SJSA1 (cell line): ENCODE results near the gene SH3RF3. TPM values are rescaled to one million over a fixed set of nuclear protein-coding genes. Genes with fewer than 3 reads are reported as not detected.

Experiments
- DNase-seq, 2 experiments: peaks; one replicate each; pipeline ENCODE4 v3.0.0-alpha.2; 2015 to 2020; ENCODE audit warnings: low spot score in 2 of 2, low read depth in 1 of 2
- H3K27ac ChIP-seq: fragments of 250-450 bp; sonication (Bioruptor Pico); 2 replicates; pipeline ENCODE4 v1.5.1; 2020; ENCODE audit warnings: mild to moderate bottlenecking, moderate library complexity
- H3K27me3 ChIP-seq: fragments of 250-450 bp; sonication (Bioruptor Pico); replicated peaks from 2 replicates; pipeline ENCODE4 v1.5.1; 2020; ENCODE audit warnings: mild to moderate bottlenecking, moderate library complexity
- H3K36me3 ChIP-seq: fragments of 250-450 bp; sonication (Bioruptor Pico); 2 replicates; pipeline ENCODE4 v1.5.1; 2020; ENCODE audit warnings: mild to moderate bottlenecking
- H3K4me1 ChIP-seq: fragments of 250-450 bp; sonication (Bioruptor Pico); replicated peaks from 2 replicates; pipeline ENCODE4 v1.6.1; 2021; ENCODE audit warnings: mild to moderate bottlenecking
- H3K4me3 ChIP-seq: fragments of 250-450 bp; sonication (Bioruptor Pico); 2 replicates; pipeline ENCODE4 v1.5.1; 2020; ENCODE audit warnings: mild to moderate bottlenecking
- H3K9me3 ChIP-seq: fragments of 250-450 bp; sonication (Bioruptor Pico); replicated peaks from 2 replicates; pipeline ENCODE4 v1.5.1; 2020; ENCODE audit warnings: mild to moderate bottlenecking
- total RNA-seq: library from RNA; depleted of rRNA; stranded (reverse); fragments of >200 nt; shearing (Covaris generic); gene quantifications from 2 replicates; pipeline ENCODE4 v1.2.3, GENCODE V29; 2014

The SH3RF3 gene
- total RNA-seq, 1 experiment from 2014 or later = 6.1 TPM

GRCh38 chr2:109422071-109422757, 293.2 kb downstream of the SH3RF3 start:
- no peak for DNase-seq
- Histone ChIP-seq H3K4me1 (peaks cover 16% of the 10 kb centered on the region), H3K4me3 (no peak overlapping the region), H3K27me3 (no peaks in the 10 kb centered on the region), H3K27ac (no peak overlapping the region), H3K9me3 (no peaks in the 10 kb centered on the region), H3K36me3 (peaks cover 6% of the 10 kb centered on the region; the same call in 1 of the 2 replicates)

GRCh38 chr2:109422758-109423500, 293.9 kb downstream of the SH3RF3 start:
- no peaks in the 10 kb centered on the region for H3K9me3 ChIP-seq
- no peak overlapping the region for H3K4me3 ChIP-seq
- peaks cover 6% of the 10 kb centered on the region; the same call in 1 of the 2 replicates for H3K36me3 ChIP-seq
- DNase-seq = no peak
- no peaks in the 10 kb centered on the region for H3K27me3 ChIP-seq
- no peak overlapping the region for H3K27ac ChIP-seq
- H3K4me1 ChIP-seq = peaks cover 16% of the 10 kb centered on the region

GRCh38 chr2:109423556-109424359, 294.8 kb downstream of the SH3RF3 start:
- Histone ChIP-seq H3K27ac (no peak overlapping the region), H3K4me3 (no peak overlapping the region), H3K4me1 (peaks cover 16% of the 10 kb centered on the region), H3K9me3 (no peaks in the 10 kb centered on the region), H3K27me3 (no peaks in the 10 kb centered on the region), H3K36me3 (peaks cover 6% of the 10 kb centered on the region; the same call in 1 of the 2 replicates)
- no peak for DNase-seq

- Histone ChIP-seq H3K27ac (no peak overlapping the region), H3K4me1 (peaks cover 4% of the 10 kb centered on the region), H3K27me3 (no peaks in the 10 kb centered on the region), H3K9me3 (no peaks in the 10 kb centered on the region), H3K4me3 (no peak overlapping the region), H3K36me3 (peaks cover 6% of the 10 kb centered on the region; the same call in 1 of the 2 replicates)
- no peak for DNase-seq
Measured at GRCh38 chr2:109425411-109425810, 296.4 kb downstream of the SH3RF3 start.

GRCh38 chr2:109427661-109428091, 298.7 kb downstream of the SH3RF3 start:
- Histone ChIP-seq H3K4me3 (no peak overlapping the region), H3K27ac (no peak overlapping the region), H3K36me3 (no peaks in the 10 kb centered on the region), H3K27me3 (no peaks in the 10 kb centered on the region), H3K9me3 (no peaks in the 10 kb centered on the region), H3K4me1 (no peaks in the 10 kb centered on the region)
- DNase-seq = no peak

- no peaks in the 10 kb centered on the region for H3K9me3 ChIP-seq
- no peak overlapping the region for H3K4me3 ChIP-seq
- H3K4me1 ChIP-seq = no peaks in the 10 kb centered on the region
- H3K27me3 ChIP-seq = no peaks in the 10 kb centered on the region
- no peak overlapping the region for H3K27ac ChIP-seq
- no peak for DNase-seq
- no peaks in the 10 kb centered on the region for H3K36me3 ChIP-seq
Measured at GRCh38 chr2:109428281-109428680, 299.3 kb downstream of the SH3RF3 start.

- no peaks in the 10 kb centered on the region for H3K27me3 ChIP-seq
- H3K4me3 ChIP-seq = no peak overlapping the region
- no peak overlapping the region for H3K27ac ChIP-seq
- H3K36me3 ChIP-seq = no peaks in the 10 kb centered on the region
- no peaks in the 10 kb centered on the region for H3K4me1 ChIP-seq
- DNase-seq = no peak
- no peaks in the 10 kb centered on the region for H3K9me3 ChIP-seq
Measured at GRCh38 chr2:109428841-109429566, 300.0 kb downstream of the SH3RF3 start.

GRCh38 chr2:109429567-109430328, 300.7 kb downstream of the SH3RF3 start:
- Histone ChIP-seq H3K4me1 (no peaks in the 10 kb centered on the region), H3K27me3 (no peaks in the 10 kb centered on the region), H3K36me3 (no peaks in the 10 kb centered on the region), H3K27ac (no peak overlapping the region), H3K9me3 (no peaks in the 10 kb centered on the region), H3K4me3 (no peak overlapping the region)
- no peak for DNase-seq

GRCh38 chr2:109430329-109430636, 301.3 kb downstream of the SH3RF3 start:
- no peaks in the 10 kb centered on the region for H3K9me3 ChIP-seq
- DNase-seq = no peak
- H3K27ac ChIP-seq = no peak overlapping the region
- H3K27me3 ChIP-seq = no peaks in the 10 kb centered on the region
- H3K36me3 ChIP-seq = no peaks in the 10 kb centered on the region
- H3K4me3 ChIP-seq = no peak overlapping the region
- H3K4me1 ChIP-seq = no peaks in the 10 kb centered on the region

GRCh38 chr2:109432421-109432820, 303.4 kb downstream of the SH3RF3 start:
- no peaks in the 10 kb centered on the region for H3K27me3 ChIP-seq
- no peak overlapping the region for H3K27ac ChIP-seq
- no peak overlapping the region for H3K4me3 ChIP-seq
- no peaks in the 10 kb centered on the region for H3K36me3 ChIP-seq
- no peaks in the 10 kb centered on the region for H3K4me1 ChIP-seq
- DNase-seq = no peak
- H3K9me3 ChIP-seq = no peaks in the 10 kb centered on the region

GRCh38 chr2:109433486-109433885, 304.5 kb downstream of the SH3RF3 start:
- DNase-seq = no peak
- Histone ChIP-seq H3K4me3 (no peak overlapping the region), H3K4me1 (peaks cover 3% of the 10 kb centered on the region)

GRCh38 chr2:109433926-109434325, 304.9 kb downstream of the SH3RF3 start:
- Histone ChIP-seq H3K9me3 (no peaks in the 10 kb centered on the region), H3K27me3 (no peaks in the 10 kb centered on the region)

More at GRCh38 chr2:109433486-109433885, 304.5 kb downstream of the SH3RF3 start:
- H3K27me3 ChIP-seq = no peaks in the 10 kb centered on the region
- H3K9me3 ChIP-seq = no peaks in the 10 kb centered on the region
- H3K27ac ChIP-seq = no peak overlapping the region
- H3K36me3 ChIP-seq = no peaks in the 10 kb centered on the region

GRCh38 chr2:109434351-109434750, 305.3 kb downstream of the SH3RF3 start:
- no peak overlapping the region for H3K27ac ChIP-seq
- no peak for DNase-seq
- no peaks in the 10 kb centered on the region for H3K27me3 ChIP-seq
- H3K4me1 ChIP-seq = peaks cover 11% of the 10 kb centered on the region
- no peak overlapping the region for H3K4me3 ChIP-seq
- no peaks in the 10 kb centered on the region for H3K9me3 ChIP-seq
- 0 out of 2 replicates have a peak, but pooled peaks cover 2% of the 10 kb centered on the region for H3K36me3 ChIP-seq

More at GRCh38 chr2:109433926-109434325, 304.9 kb downstream of the SH3RF3 start:
- H3K4me1 ChIP-seq = peaks cover 8% of the 10 kb centered on the region
- H3K27ac ChIP-seq = no peak overlapping the region
- no peak for DNase-seq
- no peaks in the 10 kb centered on the region for H3K36me3 ChIP-seq
- H3K4me3 ChIP-seq = no peak overlapping the region
